HG02840 (cell line): ENCODE measurements around the gene WIZ.

Experiments
- ATAC-seq: cut with Tn5 transposase; IDR thresholded peaks from one replicate; pipeline ENCODE4 v1.9.1; 2021; ENCODE audit warnings: mild to moderate bottlenecking, moderate library complexity, moderate number of reproducible peaks; ENCODE audit not compliant: unreplicated experiment, low FRiP score

The WIZ gene

DNA sequence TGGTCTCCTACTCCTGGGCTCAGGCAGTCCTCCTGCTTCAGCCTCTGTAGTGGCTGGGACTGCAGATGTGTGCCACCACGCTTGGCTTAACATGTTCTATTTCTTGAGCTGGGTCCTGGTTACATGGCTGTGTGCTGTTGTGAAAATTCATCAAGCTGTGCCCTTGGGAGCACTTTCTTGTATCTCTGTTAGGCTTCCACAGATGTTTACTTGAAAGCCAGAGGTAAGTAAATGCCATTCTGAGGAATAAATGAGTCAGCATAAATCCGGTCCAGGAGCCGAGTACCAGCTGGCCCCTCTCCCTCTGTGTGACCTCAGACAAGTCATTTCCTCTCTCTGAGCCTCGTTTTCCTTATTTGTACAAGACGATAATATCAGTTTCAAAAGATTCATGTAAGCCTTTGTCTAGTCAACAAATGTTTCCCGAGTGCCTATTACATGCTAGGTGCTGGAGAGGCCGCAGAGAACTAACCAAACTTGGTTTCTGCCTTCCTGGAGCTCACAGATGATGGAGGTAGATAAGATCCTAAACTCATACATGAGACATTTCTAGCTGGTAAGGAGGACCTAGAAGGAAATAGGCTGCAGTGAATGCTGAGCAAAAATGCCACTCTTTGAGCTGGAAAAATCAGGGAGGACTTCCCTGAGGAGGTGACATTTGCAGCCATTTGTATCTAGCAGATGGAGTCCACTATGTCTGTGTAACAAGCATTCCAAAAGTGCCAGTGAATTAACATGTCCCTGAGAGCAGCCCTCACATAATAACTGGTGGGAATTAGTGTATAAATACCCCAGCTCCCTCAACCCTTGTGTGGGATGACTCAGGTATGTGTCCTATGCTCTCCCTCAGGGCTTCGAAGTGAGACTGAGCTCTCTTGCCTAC lies 17.3 kb upstream of the WIZ start:
- peak; percentile 48 for ATAC-seq

DNA sequence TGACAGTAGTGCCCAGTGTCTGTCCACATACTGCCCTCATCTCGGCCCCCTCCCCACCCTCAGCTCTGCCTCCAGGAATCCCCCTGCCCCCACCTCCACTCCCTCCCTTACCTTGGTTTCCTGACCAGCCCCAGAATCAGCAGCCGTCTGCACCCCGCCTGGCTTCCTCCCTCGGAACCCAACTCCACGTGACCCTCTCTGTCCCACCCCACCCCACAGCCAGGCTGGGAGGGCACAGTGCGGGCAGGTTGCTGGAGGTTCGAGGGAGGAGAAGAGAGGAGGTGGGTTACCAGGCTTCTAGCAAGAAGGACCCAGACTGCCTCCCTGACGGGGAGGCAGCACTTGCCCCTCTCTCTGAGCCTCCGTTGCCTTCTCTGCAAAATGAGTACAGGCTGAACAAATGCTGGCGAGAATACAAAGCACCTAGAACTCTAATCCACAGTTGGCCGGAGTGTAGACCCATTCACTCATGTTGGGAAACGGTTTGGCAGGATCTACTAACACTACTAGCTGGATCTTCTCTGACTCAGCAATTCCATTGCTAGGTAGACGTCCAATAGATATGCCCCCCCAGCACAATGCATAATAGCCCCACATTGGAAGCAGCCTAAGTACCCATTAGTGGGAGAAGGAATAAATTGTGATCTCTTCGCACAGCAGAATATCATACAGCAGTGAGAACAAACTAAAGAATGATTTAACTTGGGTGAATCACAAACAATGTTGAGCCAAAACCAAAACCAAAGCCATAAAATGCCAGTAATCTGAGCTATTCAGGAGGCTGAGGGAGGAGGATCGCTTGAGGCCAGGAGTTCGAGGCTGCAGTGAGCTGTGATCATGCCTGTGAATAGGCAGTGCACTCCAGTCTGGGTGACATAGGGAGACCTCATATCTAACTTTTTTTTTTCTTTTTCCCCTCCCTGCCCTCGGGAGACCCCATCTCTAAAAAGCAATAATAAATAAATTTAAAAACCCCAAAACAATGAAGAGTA lies 14.9 kb upstream of the WIZ start, which contains the start of gene RASAL3:
Gene RASAL3, minus strand, starts transcription at position 151 of the 992 bp plus-strand sequence. CDS start 186 bp downstream, outside the sequence.
- no peak for ATAC-seq

DNA sequence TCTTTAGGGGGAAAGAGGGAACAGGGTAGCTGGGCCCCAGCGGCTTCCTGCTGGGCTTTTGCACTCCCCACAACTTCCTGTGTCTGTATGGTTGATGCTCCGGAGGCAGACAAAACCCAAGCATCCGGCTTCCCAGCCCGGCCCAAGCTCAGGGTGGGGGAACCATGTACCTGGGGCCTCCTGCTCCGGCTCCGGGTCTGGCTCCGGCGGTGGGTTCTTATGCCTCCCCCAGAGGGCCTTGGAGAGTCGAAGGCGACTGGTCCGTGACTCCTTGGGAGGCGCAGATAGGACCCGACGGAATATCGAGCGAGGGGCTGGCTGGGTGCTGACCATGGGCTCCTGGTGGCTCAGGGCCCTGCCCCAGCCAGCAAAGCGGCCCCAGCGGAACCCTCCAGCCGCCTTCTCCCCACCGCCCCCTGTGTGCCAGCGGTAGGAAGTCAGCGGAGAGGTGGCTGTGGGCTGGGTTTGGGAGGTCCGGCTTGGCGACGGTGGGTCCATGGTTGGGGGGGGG lies 14.2 kb upstream of the WIZ start:
- ATAC-seq: no peak

GRCh38 chr19:15461694-15462093 lies 11.9 kb upstream of the WIZ start:
- no peak for ATAC-seq

- ATAC-seq: no peak
Measured at GRCh38 chr19:15457701-15458484, 8.1 kb upstream of the WIZ start.

DNA sequence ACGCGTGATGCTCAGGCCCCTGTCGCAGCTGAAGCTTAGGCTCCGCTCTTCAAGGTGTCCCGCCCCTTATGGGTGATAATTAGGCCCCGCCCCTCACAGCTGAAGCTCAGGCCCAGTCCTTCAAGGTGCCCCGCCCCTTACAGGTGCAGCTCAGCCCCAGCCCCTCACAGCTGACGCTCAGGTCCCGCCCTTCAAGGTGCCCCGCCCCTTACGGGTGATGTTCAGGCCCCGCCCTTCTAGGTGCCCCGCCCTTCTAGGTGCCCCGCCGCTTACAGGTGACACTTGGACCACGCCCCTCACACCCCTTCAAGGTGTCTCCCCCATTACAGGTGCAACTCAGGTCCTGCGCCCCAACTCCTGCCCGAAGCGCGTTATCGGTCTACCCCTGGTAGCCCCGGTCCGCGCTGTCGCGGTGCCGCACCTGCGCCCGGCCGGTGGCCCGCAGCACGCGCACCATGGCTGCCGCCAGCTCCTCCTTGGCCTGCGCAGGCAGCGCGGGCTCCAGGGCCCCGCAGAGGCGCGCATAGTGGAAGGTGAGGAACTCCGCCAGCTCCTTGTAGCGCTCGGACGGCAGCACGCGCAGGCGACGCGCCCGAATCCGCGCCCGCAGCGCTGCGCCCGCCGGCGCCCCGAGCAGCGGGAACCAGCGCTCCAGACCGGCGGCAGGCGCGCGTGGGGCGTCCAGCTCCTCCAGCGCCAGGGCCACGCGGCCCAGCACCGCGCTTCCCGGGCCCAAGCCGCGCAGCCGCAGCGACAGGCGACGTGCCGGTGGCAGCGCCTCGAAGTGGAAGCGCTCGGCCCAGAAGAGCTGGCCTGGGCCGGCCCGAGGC lies 7.3 kb upstream of the WIZ start:
- no peak for ATAC-seq

DNA sequence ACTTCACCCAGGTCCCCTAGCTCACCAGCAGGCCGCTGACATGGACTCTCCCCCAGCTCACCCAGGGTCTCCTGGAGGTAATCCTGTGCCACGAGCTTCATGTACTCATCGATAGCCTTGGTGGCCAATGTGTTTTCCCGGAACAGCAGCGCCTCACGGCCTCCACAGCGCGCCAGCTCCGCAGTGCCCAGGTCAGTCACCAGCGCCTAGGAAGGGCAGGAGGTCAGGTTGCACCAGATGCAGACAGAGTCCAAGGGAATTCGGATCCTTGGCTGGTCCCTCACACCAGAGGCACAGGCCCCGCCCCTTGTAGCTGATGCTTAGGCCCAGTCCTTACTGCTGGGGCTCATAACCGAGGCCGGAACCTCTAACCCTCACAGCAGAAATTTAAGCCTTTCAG lies 6.7 kb upstream of the WIZ start:
- no peak for ATAC-seq

DNA sequence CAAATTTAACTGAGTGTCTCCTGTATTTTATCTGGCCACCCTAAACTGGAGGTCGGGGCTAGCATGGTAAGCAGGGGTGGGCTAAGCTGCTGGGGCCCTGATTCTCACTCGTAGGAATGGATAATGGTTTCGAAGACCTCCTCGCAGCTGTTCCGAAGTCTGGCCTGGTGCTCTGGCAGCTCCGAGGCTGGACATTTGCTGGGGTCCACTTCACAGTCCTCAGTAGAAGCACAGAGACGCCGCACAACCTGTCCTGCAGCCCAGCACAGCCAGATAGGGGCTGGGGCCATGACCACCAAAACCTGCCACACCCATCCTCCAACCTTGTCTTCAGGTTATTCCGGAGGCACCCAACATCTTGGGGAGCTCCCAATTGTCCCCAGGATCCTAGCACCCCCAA lies 6.2 kb upstream of the WIZ start:
- ATAC-seq: no peak

GRCh38 chr19:15453906-15454860 lies 4.4 kb upstream of the WIZ start:
- no peak for ATAC-seq

DNA sequence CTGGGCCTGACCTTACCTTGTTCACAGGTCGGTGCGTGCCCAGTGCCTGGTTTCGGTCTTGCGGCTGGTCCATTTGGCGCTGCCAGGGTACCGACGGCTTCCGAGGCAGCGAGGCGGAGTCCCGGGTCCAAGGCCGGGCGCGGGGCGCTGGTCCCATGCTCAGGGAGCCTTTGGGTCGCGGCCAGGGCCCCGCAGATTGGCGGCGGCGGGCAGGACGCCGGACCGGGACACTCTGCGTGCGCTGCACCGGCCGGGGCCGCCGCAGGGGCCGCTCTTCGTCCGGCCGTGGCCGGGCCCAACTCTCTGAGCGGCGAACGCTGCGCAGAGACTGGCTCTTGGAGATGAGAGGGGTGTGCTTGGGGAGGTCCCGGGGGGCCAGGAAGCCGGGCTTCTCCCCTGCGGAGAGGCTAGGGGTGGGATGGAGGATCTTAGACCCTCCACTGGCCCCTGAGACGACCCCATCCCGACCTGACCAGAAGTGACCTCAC lies 3.4 kb upstream of the WIZ start:
- no peak for ATAC-seq

DNA sequence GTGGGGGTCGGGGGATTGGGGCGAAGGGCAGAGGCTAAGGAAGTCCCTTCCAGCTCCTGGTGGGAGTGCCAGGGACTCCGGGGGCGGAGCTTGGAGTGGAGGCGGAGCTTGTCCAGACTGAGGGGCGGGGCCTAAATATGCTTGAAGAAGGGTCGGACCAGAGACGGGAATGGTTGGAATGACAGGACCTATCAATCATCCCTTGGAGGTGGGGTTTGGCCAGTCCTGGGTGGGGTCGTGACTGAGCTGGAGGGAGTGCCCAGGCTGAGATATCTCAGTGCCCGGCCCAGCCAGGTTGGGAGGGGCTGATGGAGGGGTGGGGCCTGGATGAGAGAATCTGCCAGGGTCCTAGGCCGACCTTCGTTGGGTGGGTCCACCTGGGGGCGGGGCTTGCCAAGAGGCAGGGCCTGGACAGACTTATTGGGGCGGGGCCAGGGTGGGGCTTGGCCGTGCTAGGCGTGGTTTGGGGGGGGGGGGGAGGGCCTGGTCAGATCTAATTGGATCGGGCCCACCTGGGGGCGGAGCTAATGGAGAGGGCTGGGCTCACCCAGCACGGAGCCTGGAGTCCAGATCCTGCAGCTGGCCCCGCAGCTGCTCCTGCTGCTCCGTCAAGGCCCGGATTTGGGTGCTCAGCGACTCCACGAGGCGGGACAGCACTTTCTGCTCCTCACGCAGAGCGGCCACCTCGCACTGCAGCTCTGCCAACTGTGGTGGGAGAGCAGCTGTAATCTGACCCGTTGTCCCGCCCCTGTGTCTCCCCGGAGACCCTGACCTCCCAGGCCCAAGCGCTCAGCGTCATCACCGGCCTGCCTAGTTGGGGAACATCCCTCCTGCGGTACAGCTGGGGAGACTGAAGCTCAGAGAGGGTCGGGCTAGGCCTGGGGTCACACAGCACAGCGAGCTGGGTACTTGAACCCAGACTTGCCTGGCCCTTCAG lies 2.6 kb upstream of the WIZ start:
- no peak for ATAC-seq

- ATAC-seq: no peak
Measured at GRCh38 chr19:15450528-15450890, 753 bp upstream of the WIZ start.

DNA sequence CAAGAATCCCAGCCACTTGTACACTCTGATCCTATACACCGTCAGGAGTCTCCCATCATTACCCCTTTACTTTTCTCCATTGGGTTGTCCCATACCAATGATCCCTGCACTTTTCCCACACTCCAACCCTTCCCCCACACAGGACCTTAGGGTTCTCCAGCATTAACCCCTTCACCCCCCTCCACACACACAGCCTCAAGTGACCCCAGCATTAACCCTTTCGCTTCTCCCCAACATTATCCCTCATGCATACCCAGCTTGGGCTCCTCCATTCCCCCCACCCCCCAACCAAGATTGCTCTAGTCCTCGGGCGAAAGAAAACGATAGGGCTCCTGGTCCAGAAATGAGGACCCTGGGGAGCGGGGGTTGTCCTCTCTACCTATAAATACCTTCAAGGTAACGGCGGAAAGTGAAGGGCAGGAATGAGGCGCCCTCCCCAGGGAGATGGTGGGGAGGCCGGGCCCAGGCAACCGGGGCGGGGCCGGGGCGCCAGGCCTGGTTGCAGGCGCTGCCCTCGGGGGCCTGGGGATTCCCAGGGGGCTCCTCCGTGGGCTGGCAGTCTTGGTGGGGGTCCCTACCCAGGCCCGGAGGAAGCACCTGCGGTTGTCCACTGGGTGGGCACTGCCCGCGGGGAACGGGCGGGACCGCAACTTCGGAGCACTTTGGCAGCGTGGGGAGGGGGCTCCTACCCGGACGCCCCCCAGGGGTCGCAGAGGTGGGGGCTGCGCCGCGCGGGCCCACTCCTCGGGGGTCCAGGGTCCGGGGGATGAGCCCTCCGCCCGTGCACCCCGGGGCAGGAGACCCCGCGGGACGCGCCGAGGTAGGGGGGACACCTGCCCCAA lies 757 bp downstream of the WIZ start:
- ATAC-seq: no peak

- ATAC-seq: no peak
Measured at GRCh38 chr19:15448044-15448777, 1.5 kb downstream of the WIZ start.

DNA sequence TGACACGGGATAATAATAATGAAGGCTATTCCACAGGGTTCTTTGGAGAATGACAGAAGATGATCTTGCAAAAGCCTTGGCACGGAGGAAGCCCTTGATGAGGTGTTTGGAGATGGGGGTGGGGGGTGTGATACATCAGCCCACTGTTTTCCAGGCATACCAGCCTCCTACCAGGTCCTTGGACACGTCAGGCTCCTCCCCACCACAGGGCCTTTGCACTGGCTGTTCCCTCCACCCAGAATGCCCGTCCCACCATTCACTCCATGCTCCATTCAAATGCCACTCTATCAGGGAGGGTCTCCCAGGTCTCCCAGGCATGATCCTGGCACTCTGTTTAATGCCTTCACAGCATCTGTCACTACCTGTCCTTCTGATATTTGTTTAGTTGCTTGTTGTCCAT lies 2.7 kb downstream of the WIZ start:
- ATAC-seq: no peak
